Iris pigment epithelial cell (primary cell): ENCODE results near the gene HELZ2.
"Not testable (repeated sequence)": the region's sequence is repeated elsewhere in the genome, so short reads cannot be mapped to it uniquely, and the experiment has no call there.

Experiments used
- DNase-seq: peaks from one replicate; pipeline ENCODE4 v3.0.0-alpha.2; 2011; ENCODE audit warnings: low read depth

HELZ2 gene

DNA sequence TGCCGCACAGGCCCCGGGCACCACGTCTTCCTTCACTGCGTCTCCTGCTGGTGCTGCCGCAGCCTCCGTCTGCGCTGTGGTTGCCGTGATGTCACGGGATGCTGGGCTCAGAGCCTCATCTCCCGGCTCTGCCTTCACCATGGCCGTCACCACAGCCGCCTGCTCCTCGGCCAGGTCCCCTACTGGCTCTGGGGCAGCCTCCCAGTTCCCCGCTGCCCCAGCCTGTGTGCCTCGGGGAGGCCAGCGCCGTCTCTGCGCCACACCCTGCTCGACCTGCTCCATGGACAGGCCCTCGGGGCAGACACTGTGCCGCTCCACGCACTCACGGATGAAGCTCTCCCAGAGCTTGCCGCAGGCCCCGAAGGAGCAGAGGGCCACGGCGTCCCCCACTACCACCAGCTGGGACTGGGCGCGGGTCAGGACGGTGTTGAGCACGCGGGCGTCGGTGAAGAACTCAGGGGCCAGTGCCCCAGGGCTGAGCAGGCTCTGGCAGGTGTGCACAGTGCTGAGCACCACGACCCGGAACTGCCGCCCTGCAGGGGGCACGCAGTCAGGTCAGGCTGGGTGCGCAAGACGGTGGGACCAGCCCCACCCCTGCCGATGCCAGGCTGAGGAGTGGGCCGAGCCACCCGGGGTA lies 8.2 kb downstream of the HELZ2 start:
- DNase-seq = no peak

DNA sequence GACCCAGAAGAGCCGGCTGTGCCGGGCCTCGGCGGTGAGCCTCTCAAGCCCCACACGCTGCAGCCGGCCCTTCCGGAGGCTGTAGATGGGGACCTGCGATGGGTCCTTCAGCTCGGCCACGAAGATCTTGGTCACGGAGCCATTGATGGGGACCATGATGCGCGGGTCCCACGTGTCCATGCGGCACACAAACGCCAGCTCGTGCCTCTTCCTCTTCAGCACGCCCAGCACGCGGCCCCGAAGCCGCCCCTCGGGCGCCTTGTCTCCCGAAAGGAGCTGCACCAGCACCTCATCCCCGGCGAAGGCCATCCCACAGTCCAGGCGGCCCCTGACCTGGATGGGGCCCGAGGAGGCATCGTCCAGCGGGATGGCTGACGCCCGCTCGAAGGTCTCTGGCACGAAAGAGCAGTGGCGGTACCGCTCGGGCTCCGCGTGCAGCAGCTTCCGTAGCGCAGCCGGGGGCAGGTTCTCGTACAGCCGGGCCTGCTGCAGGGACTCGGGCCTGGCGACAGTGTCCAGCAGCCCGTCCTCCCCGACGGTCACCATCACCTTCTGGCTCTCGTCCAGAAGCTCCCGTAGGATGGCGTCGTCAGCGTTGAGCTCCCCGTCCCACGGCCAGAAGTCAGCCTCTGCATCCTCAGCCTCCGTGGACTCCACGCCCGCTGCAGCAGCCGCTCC lies 8.9 kb downstream of the HELZ2 start:
- no peak for DNase-seq

DNA sequence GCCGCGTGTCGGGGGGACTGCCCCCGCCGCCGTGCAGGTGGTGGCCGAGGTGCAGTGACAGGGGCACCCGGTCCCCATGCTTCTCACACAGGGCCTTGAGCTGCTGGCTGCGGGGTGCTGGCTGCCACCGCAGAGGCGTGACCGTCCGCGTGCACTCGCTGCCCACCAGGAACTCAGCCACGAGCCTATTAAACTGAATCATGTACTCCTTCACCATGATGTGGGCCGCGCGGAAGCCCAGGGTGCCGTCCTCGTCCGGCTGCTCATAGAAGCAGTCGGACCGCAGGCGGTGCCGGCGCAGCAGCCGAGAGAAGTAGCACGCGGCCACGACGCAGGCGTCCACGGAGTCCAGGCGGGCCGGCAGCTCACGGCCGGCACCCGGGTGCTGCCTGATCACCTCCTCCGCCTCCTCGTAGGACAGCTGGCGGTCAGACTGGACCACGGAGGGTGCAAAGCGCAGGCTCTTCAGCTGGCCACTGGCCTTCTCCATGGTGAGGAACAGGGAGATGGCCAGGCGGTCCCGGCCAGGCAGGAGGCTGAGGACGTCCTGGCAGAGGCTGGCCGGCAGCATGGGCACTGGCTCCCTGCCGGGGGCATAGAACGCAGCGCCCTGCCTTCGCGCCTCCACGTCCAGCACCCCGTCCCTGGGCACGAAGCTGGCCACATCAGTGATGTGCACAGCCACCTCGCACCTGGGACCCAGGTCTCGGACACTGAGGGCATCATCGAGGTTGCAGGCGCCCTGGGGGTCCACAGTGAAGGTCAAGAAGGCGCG lies 9.8 kb downstream of the HELZ2 start:
- no peak for DNase-seq

DNA sequence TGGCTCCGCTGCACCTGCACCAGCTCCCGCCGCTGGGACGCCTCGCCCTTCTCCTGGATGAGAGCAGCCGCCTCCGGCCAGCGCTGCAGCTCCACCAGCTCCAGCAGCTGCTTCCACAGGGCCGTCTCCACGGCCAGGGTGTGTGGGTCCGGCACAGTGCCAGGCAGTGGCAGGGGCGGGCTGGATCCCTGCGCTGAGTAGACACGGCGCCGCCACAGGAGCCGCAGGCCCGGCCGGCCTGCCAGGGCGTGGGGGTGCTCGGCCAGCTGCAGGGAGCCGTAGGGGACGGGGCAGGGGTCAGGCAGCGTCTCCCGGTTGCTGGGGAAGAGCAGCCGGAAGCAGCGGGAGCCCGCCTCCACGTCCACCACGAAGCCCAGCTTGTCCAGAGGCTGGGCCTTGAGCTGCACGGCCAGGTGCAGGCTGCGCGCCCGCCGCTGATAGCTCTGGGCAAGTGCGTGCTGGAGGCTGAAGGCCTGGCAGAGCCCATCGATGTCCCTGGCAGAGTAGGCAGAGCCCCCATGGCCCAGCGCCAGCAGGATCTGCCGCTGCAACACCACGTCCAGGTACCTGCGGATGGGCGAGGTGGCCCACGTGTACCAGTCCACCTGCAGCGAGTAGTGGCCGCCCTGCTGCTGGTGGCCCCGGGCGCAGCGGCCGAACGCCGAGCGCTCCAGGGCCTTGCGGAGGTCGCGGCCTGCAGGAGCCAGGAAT lies 10.7 kb downstream of the HELZ2 start:
- DNase-seq = no peak

DNA sequence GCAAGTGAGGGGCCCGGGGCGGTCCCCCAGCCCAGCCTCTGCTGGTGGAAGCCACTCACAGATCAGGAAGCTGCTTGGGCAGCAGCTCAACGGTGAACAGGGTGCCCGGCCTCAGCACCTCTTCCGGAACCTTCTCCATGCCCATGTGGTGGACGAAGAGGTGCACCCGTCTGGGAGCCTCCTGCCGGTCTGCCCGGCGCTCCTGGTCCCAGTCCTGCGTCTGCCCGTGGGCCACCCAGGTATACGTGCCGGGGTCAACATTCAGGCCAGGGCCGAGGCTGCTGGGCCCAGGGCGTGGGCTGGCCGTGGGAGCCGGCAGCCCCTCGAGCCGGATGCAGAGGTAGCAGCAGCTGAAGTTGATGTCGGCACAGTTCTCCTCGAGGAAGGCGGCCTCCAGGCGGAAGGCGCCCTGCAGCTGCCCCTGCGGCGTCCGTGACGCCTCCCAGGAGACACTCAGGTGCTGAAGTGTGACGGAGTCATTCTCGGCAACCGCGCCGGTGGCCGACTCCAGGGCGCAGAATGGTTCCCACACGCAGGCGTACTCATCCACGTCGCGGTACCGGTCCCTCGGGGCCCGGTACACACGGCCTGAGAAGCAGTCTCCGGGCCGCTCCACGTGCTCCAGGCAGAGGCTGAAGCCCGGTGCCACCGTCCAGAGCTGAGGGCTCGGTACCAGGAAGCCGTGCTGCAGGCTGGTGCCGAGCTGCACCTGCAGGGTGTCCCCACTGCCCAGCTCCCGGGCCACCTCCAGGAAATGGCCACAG lies 11.4 kb downstream of the HELZ2 start:
- no peak for DNase-seq

DNA sequence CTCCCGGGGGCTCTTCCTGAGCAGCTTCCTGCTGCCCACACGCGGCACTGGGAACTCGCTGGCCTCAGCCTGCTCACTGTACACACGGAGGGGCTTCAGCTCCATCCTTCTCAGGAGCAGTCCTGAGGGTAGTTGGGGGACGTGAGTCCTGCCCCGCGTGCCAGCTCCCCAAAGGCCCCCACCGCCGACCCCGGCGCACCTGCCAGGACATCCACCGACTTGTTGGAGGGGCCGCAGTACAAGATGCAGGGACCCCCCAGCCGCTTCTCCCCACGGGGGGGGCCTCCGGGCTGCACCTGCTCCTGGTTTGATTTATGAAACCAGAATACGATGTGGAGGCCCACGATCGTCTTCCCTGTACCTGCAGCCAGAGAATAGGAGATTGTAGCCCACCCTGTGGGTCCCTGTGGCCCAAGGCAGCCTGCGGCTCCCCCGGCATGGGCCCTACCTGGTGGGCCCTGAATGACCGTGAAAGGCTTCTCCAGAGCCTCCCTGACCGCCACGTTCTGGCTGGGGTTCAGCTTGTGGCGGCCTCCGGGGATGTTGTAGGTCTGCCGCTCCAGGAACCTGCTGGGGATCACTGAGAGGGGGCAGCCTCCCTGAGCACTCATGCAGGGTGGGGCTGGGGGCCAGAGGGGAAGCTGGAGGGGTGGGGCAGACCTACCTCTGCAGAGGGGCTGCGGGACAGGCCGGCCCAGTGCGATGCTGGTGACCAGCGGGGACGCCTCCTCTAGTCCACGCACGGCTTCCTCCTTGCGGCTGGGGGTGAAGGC lies 12.2 kb downstream of the HELZ2 start:
- no peak for DNase-seq

DNA sequence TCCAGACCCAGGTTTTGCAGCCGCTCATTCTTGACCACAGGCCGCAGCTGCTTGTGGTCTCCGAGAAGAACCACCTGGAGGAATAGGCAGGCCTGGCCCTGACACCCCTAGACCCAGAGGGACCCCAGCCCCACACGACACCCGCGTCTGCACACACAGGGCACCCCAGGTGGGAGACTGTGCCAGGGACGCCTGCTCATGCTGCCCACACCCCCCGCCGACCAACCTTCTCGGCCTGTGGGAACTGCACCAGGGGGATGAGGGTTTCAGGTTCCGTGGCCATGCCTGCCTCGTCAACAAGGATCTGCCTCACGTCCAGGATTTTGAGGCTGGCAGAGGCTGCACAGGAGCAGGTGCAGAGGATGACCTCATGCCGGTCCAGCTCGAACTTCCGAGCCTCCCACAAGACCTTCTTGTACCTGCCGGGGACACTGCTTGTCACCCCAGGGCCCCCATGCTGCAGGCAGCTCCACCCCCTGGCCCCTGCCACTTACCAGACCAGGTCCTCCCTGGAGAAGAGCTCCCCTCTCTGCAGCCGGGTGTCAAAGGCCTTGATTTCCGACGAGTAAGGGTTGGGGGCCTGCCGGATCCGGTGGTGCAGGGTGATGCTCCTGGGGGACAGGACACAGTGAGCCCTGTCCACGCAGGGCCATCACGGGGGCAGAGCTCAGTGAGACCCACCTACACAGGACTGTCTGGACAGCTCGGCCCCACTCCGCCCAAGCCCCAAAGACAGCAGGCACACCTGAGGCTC lies 13.0 kb downstream of the HELZ2 start:
- no peak for DNase-seq

DNA sequence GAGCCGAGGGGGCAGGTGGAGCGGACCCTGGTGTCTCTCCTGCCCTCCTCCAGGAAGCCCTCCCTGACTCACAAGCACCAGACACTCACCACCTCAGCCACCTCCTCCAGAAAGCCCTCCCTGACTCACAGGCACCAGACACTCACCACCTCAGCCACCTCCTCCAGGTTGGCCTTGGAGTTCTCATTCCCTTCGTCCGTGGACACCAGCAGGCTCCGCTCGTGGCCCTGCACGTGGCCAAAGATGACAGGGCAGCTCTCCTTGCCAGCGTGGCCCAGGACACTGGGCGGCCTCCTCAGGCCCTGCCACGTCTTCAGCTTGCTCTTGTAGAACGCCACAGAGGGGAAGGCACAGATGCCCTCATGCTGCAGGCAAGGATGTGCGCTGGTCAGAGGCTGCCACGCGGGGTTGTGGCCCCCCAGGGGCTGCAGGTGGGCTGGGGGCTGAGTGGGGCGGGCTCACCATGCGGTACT lies 13.7 kb downstream of the HELZ2 start:
- DNase-seq = no peak

DNA sequence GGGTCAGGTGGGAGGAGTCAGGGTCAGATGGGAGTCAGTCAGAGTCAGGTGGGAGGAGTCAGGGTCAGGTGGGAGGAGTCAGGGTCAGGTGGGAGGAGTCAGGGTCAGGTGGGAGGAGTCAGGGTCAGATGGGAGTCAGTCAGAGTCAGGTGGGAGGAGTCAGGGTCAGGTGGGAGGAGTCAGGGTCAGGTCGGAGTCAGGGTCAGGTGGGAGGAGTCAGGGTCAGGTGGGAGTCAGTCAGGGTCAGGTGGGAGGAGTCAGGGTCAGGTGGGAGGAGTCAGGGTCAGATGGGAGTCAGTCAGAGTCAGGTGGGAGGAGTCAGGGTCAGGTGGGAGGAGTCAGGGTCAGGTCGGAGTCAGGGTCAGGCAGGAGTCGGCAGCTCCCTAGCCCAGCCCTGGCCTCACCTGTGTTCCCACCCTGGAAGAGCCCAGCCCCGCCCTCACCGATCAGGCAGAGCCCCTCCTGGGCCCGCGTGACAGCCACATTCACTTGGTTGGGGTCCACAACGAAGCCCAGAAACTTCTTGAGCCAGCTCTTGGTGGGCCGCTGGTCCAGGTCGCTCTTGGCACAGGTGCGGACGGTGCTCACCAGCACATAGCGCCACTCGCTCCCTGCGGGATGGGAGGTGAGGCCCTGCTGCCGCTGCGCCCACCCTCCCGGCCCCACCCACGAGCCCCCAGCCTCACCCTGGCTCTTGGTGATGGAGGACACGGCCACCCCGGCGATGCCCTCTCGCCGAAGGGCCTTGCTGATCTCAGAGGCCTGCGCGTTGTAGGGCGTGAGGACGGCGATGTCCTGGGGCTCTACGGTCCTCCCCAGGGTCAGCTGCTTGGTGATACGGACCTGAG lies 14.3 kb downstream of the HELZ2 start:
- not testable (repeated sequence) for DNase-seq

DNA sequence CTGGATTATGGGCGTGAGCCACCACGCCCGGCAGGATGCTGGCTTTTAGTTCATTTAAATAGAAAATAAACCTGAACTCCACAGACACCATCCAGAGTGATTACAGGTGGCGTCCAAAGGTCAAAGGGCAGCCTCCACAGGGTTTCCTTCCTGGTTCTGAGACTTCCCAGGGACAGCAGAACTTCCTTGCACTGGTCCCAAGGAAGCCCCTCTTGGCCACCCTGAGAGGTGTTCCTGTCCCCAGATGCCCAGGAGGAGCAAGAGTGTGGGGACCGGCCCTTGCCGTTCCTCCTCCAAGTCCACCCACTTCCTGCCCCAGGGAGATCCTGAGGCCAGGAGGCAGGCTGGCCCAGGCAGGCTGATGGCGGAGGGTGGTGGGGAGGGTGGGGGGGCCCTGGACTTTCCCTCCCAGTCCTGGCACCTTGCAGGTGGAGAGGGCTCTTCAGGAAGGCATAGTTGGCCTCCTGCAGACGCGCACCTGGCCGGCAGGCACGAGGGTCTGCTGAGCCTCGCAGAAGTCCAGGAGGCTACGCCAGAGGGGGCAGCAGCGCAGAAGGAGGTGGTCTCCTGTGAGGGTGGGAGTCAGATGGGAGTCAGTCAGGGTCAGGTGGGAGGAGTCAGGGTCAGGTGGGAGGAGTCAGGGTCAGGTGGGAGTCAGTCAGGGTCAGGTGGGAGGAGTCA lies 15.1 kb downstream of the HELZ2 start:
- no peak for DNase-seq

DNA sequence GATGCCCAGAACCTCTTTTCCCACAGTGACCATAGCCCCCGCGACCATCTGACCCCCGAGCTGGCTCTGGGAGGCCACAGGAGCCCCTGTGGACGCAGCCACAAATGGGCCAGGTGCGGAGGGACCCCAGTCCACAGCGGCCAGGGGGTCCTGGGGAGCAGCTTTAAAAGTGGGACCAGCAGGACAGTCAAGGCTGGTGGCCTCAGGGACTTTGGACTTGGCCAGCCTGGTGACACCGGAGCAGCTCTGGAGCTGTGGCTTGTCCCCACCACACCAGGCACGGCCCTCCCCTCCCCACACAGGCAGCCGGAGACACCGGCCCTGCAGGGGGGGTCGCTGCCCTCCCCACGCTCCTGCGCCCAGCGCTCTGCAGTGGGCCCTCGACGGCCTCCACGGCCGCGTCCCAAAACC lies 16.6 kb downstream of the HELZ2 start:
- DNase-seq = no peak

DNA sequence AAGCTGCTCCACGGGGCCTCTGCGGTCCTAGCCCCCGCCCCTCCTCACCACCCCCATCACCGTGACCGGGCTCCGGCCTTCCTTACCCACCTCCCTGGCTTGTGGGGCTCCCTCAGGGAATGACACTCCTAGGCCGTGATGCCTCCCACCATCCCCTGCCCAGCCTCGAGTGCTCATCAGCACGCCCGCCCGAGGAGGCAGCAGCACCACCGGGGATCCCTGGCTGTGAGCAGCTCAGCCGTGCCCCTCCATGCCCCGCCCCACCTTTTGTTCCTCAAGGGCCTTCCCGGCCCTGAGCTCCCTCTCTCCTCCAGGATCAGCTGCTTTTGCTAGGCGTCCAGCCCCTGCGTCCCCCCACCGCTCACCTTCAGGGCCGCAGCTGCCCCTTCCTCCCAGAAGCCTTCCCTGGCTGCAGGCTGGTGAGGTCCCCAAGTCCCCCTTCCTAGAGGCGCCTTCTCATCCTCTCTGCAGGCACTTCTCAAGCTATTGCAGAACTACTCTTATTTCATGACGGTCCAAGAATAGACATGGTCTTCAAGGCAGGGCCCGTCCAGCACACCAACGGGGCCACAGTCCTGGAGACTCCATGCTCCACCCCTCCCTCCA lies 17.1 kb downstream of the HELZ2 start:
- no peak for DNase-seq

DNA sequence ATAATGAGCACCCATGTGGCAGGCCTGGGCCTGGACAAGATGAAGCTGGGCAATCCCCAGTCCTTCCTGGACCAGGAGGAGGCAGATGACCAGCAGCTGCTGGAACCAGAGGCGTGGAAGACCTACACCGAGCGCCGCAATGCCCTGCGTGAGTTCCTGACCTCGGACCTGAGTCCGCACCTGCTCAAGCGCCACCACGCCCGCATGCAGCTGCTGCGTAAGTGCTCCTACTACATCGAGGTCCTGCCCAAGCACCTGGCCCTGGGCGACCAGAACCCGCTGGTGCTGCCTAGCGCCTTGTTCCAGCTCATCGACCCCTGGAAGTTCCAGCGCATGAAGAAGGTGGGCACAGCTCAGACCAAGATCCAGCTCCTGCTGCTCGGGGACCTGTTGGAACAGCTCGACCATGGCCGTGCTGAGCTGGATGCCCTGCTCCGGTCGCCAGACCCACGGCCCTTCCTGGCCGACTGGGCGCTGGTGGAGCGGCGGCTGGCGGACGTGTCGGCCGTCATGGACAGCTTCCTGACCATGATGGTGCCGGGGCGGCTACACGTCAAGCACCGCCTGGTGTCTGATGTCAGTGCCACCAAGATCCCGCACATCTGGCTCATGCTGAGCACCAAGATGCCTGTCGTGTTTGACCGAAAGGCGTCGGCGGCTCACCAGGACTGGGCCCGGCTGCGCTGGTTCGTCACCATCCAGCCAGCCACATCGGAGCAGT lies 18.2 kb downstream of the HELZ2 start:
- no peak for DNase-seq

DNA sequence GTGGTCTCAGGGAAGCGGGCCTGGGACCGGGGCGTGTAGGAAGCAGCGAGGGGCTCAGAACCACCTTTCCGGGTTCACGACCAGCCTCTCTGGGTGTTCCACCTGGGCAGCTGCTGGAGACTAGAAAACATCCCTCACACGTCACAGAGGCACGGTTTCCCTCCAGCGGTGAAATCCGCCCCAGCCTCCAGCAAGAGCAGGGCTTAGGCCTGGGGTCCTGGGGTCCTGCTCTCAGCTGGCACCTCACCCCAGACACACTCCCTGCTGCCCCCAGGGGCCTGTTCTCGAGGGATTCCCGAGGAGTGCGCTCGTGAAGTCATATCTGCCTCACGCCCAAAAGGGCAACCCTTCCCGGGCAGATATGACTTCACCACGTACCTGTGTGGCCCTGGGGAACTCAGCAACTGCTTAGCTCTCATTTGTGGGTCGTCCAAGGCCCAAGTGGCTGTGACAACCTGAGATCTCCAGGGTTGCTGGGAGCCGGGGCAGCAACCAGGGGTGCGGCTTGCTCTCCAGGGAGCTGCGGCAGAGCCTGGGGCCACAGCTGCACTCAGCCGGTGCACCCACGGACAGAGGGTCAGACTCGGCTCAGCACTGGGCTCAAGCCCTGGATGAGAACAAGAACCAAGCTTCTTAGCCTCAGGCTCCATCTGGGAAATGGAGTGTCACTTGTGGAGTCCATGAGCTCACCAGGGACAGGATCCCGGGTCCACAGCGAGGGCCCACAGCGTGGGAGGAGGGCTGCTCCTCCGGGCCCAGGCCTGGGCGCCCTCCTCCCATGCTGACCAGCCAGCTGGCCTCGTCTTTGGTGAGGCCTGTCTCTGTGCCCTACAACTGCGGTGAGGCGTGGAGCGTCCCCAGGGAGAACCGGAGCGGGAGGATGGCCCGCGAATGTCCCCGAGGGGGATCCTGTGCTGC lies 19.4 kb downstream of the HELZ2 start:
- no peak for DNase-seq

DNA sequence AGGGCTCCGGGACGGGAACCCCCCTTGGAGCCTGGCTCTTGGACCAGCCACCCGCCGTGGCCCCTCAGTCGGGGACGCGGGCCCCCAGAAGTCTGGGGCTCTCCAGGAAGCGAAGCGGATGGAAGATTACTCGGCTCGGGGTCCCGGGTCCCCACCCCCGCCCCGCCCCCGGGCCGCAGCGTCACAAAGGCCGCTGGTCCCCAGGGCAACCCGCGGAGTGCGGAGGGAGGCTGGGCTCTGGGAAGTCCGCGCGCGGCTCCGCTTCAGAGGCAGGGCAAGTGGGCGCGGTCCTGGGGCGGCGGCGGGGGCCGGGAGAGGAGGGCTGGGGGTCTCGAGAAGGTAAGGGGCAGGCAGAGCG lies 20.1 kb downstream of the HELZ2 start, which contains the start of gene FNDC11:
TSS of gene FNDC11 (plus strand) at position 227 of the 358 bp plus-strand sequence. CDS start 1,505 bp downstream, outside the sequence.
- no peak for DNase-seq

DNA sequence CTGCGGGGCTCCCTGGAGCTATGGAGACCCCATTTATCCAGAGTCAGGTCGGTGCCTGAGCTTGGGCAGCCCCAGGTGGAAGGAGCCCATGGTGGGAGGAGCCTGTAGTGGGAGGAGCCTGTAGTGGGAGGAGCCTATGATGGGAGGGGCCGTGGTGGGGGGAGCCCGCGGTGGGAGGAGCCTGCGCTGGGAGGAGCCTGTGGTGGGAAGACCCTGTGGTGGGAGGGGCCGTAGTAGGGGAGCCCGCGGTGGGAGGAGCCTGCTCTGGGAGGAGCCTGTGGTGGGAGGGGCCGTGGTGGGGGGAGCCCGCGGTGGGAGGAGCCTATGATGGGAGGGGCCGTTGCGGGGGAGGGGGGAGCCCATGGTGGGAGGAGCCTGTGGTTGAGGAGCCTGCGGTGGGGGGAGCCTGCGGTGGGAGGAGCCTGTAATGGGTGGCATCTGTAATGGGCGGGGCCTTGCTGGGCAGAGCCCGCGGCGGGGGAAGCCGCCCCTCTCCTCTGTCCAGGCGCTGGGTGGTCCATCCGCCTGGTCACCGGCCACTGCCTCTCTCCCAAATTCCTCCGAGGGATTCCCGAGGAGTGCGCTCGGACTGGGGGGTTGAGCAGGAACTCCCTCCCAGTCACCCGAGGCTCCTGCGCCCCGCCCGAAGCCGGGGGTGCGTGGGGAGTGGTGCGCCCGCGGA lies 20.6 kb downstream of the HELZ2 start:
- DNase-seq = peak; percentile 81
